ENCODE measurements around the gene ROR1. TPM values are rescaled to one million over a fixed set of nuclear protein-coding genes. Genes with fewer than 3 reads are reported as not detected.

Gene ROR1
- total RNA-seq, 4 donors from 2014 or later = 2.6 to 37.6 (median 11.5) TPM

- DNase-seq = no peak
- no peaks in the 10 kb centered on the region for H3K27me3 ChIP-seq
- intact Hi-C loops (cut with DNase I; ENCODE audit: low total_unique reads) = no loop called here
- peaks cover 0 to 4% of the 10 kb centered on the region in 2 donors for H3K4me1 ChIP-seq
- H3K9me3 ChIP-seq = no peaks in the 10 kb centered on the region
- H3K36me3 ChIP-seq = no peaks in the 10 kb centered on the region
- H3K4me3 ChIP-seq = no peak overlapping the region
- no peak overlapping the region for H3K27ac ChIP-seq
- TF ChIP-seq CTCF (IDR thresholded peaks at IDR 0.05) (no peak), POLR2A (IDR thresholded peaks at IDR 0.05) (no peak)
Observed at GRCh38 chr1:63831409-63831808, 57.6 kb downstream of the ROR1 start.

DNA sequence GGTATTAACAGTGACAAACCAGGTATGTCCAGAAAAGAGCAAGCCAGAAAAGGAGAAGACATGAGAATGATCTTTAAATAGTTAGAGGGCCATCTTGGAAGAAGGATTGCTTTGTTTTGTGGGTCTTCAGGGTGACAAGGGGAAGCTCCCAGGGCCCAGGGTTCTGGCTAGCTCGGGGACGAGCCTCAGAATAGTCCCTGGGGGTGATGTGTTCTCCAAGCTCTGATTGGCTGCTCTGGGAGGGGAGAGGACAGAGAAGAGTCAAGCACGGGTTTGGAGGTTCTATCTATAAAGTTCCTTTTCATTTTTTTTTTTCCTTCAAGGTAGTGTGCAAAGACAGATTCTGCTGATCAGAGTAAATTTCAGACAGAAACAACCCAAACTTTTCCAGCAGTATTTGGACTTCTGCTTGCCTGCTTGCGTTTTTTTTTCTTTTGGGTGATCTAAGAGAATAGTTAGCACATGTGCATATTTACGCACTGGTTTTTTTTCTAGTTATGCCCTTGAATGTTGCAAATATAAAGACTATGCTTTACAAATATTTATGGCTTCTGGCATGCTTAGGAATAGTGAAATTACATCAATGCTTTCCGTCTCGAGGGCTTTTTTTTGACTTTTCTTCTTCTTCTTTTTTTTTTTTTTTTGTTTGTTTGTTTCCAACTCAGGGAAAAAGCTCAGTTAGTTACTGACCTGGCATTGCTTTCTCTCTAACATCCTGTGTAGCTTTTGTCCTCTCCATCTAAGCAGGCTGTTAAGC, 59.7 kb downstream of the ROR1 start:
- intact Hi-C loops (cut with DNase I; ENCODE audit: low total_unique reads) = no loop called here
- Histone ChIP-seq H3K27ac (peak overlapping the region; percentile 40 to 60), H3K4me1 (peaks cover 0 to 4% of the 10 kb centered on the region in 2 donors), H3K36me3 (no peaks in the 10 kb centered on the region), H3K4me3 (no peak overlapping the region), H3K27me3 (no peaks in the 10 kb centered on the region), H3K9me3 (no peaks in the 10 kb centered on the region)
- TF ChIP-seq CTCF (IDR thresholded peaks at IDR 0.05) (no peak), POLR2A (IDR thresholded peaks at IDR 0.05) (no peak)
- DNase-seq = no peak

DNA sequence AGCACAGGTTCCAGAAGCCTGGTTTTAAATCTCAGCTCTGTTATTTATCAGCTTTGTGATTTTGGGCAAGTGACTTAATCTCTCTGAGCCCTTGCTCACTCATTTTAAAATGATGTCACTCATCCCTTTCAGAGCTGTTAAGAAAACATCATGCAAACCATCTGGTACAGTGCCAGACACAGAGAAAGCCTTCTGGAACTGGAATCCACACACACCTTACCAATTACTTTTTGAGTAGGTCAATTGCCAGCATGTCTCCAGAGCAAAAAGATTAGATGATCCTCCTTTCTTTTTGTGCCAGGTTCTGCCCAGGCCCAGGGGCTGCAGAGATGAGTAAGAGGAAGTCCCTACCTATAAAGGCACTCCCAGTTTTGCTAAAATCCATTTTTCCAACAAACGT, 61.3 kb downstream of the ROR1 start:
- Histone ChIP-seq H3K4me1 (peaks cover 0 to 4% of the 10 kb centered on the region in 2 donors), H3K4me3 (no peak overlapping the region), H3K36me3 (no peaks in the 10 kb centered on the region), H3K27ac (no peak overlapping the region), H3K9me3 (no peaks in the 10 kb centered on the region), H3K27me3 (no peaks in the 10 kb centered on the region)
- TF ChIP-seq CTCF (IDR thresholded peaks at IDR 0.05) (no peak), POLR2A (IDR thresholded peaks at IDR 0.05) (no peak)
- intact Hi-C loops (cut with DNase I; ENCODE audit: low total_unique reads) = no loop called here
- no peak for DNase-seq

DNA sequence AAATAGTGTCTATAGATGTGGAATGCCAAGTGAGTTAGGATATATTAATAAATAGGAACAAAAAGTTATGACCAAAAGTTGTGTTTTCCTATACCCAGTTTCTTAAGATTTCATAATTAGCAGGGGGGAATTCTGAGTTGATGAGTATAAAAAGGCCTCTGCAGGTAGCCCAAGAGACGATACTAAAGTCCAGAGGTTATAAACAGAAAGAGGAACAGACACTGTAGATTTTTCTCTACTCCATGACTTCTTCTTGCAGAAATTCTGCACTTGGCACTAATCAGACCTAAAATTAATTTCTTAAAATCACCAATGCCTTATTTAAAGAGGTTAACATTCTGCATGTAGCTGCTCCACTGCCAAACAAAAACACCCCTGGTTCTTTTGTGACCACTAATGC, 62.6 kb downstream of the ROR1 start:
- H3K36me3 ChIP-seq = no peaks in the 10 kb centered on the region
- intact Hi-C loops (cut with DNase I; ENCODE audit: low total_unique reads) = no loop called here
- no peak for TF ChIP-seq POLR2A (IDR thresholded peaks at IDR 0.05)
- TF ChIP-seq CTCF (IDR thresholded peaks at IDR 0.05) = no peak
- H3K27ac ChIP-seq = no peak overlapping the region
- DNase-seq = no peak
- H3K27me3 ChIP-seq = no peaks in the 10 kb centered on the region
- no peak overlapping the region for H3K4me3 ChIP-seq
- H3K4me1 ChIP-seq = peaks cover 0 to 4% of the 10 kb centered on the region in 2 donors
- no peaks in the 10 kb centered on the region for H3K9me3 ChIP-seq

DNA sequence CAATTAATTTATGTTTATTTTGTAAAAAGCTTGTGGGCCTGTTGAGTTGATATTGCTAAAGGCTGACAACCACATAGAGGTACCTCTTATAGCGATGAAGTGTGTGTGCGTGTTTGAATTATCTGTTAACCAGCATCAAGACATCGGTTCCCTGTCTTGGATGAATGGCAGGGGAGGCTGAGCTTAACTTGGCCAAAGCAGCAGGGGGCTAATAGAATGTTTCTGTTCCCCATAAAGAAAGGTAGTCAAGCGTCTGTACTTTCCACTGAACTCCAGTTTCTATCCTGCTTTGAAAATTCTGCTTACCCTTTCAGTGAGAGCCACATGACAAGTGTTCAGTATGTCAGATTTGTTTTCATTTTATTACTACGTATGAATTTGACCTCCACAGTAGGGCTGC, 63.0 kb downstream of the ROR1 start:
- Histone ChIP-seq H3K36me3 (no peaks in the 10 kb centered on the region), H3K27ac (no peak overlapping the region), H3K4me3 (no peak overlapping the region), H3K27me3 (no peaks in the 10 kb centered on the region), H3K9me3 (no peaks in the 10 kb centered on the region), H3K4me1 (peaks cover 0 to 4% of the 10 kb centered on the region in 2 donors)
- intact Hi-C loops (cut with DNase I; ENCODE audit: low total_unique reads) = no loop called here
- no peak for DNase-seq
- TF ChIP-seq CTCF (IDR thresholded peaks at IDR 0.05) (no peak), POLR2A (IDR thresholded peaks at IDR 0.05) (no peak)

Measured in uterus (tissue), 4 donors.